ENCODE data around the gene MCF2L2.

MCF2L2 gene

GRCh38 chr3:183328164-183328563, 100.3 kb downstream of the MCF2L2 start:
- Histone ChIP-seq H3K27me3 (replicated peaks; ENCODE audit: control insufficient read depth, insufficient read depth, low read length) (no peaks in the 10 kb centered on the region; the same call in 1 of the 2 replicates), H3K4me3 (replicated peaks; ENCODE audit: low read depth, low read length) (no peak overlapping the region), H3K36me3 (ENCODE audit: control insufficient read depth, insufficient read depth, low read length) (no peaks in the 10 kb centered on the region)
- DNase-seq (ENCODE audit: extremely low read depth, insufficient read length), result no peak
- no peak for TF ChIP-seq CTCF (IDR thresholded peaks at IDR 0.05; ENCODE audit: insufficient read depth, low read length, poor library complexity, severe bottlenecking)

GRCh38 chr3:183327343-183327742, 101.1 kb downstream of the MCF2L2 start:
- no peak for TF ChIP-seq CTCF (IDR thresholded peaks at IDR 0.05; ENCODE audit: insufficient read depth, low read length, poor library complexity, severe bottlenecking)
- Histone ChIP-seq H3K4me3 (replicated peaks; ENCODE audit: low read depth, low read length) (no peak overlapping the region), H3K36me3 (ENCODE audit: control insufficient read depth, insufficient read depth, low read length) (no peaks in the 10 kb centered on the region)

GRCh38 chr3:183324083-183324482, 104.3 kb downstream of the MCF2L2 start:
- TF ChIP-seq CTCF (IDR thresholded peaks at IDR 0.05; ENCODE audit: insufficient read depth, low read length, poor library complexity, severe bottlenecking), result no peak
- no peak for DNase-seq (ENCODE audit: extremely low read depth, insufficient read length)
- H3K36me3 ChIP-seq (ENCODE audit: control insufficient read depth, insufficient read depth, low read length), result no peaks in the 10 kb centered on the region
- no peaks in the 10 kb centered on the region for H3K27me3 ChIP-seq (replicated peaks; ENCODE audit: control insufficient read depth, insufficient read depth, low read length)
- H3K4me3 ChIP-seq (replicated peaks; ENCODE audit: low read depth, low read length), result no peak overlapping the region

More at GRCh38 chr3:183327343-183327742, 101.1 kb downstream of the MCF2L2 start:
- H3K27me3 ChIP-seq (replicated peaks; ENCODE audit: control insufficient read depth, insufficient read depth, low read length), result no peaks in the 10 kb centered on the region; the same call in 1 of the 2 replicates
- DNase-seq (ENCODE audit: extremely low read depth, insufficient read length), result no peak

- DNase-seq (ENCODE audit: extremely low read depth, insufficient read length), result no peak
- H3K36me3 ChIP-seq (ENCODE audit: control insufficient read depth, insufficient read depth, low read length), result no peaks in the 10 kb centered on the region
- no peak overlapping the region for H3K4me3 ChIP-seq (replicated peaks; ENCODE audit: low read depth, low read length)
- H3K27me3 ChIP-seq (replicated peaks; ENCODE audit: control insufficient read depth, insufficient read depth, low read length), result no peaks in the 10 kb centered on the region; the same call in 1 of the 2 replicates
- TF ChIP-seq CTCF (IDR thresholded peaks at IDR 0.05; ENCODE audit: insufficient read depth, low read length, poor library complexity, severe bottlenecking), result no peak
These were observed 109.0 kb downstream of the MCF2L2 start for GRCh38 chr3:183319371-183319770.

GRCh38 chr3:183318877-183319276, 109.5 kb downstream of the MCF2L2 start:
- TF ChIP-seq CTCF (IDR thresholded peaks at IDR 0.05; ENCODE audit: insufficient read depth, low read length, poor library complexity, severe bottlenecking), result no peak
- Histone ChIP-seq H3K27me3 (replicated peaks; ENCODE audit: control insufficient read depth, insufficient read depth, low read length) (no peaks in the 10 kb centered on the region; the same call in 1 of the 2 replicates), H3K36me3 (ENCODE audit: control insufficient read depth, insufficient read depth, low read length) (no peaks in the 10 kb centered on the region), H3K4me3 (replicated peaks; ENCODE audit: low read depth, low read length) (no peak overlapping the region)
- DNase-seq (ENCODE audit: extremely low read depth, insufficient read length), result no peak

Data from GM06990 (cell line).